ENCODE results near the gene LCLAT1. TPM values are rescaled to one million over a fixed set of nuclear protein-coding genes. Genes with fewer than 3 reads are reported as not detected.
A peak's percentile ranks its signal among the peaks of the same experiment; 100 is the strongest.

Gene LCLAT1
- polyA plus RNA-seq, 2 of the 4 experiments (the other 2 are of a cell fraction) = 19.5 to 71.0 TPM

DNA sequence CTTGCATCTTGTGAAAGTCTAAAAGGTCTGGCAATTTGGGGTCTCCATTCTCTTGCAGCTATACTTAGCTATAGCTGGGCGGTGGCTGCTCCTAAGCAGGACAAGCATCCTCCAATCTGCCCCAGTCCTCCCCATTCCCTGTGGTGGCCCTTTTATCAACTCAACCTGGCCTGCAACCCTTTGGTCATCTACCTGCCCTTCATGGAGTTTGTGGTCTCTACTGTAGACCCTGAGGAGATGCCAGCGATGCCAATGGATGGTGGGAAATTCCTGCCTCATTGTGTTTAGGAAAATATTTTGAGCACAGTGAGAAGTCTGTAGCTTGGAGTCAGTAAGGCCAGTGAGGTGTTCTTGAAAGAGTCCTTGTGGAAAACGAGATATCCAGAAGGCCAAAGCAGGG is 216.8 kb downstream of the LCLAT1 start:
- DNase-seq (ENCODE audit: low read depth in 1 of 2, low spot score in 1 of 2) (no peak), ATAC-seq (no peak), FAIRE-seq (no peak)
- no peak overlapping the region for H3K4me3 ChIP-seq
- POLR2A ChIA-PET = no interaction called here
- TF ChIP-seq, protein P1, sequence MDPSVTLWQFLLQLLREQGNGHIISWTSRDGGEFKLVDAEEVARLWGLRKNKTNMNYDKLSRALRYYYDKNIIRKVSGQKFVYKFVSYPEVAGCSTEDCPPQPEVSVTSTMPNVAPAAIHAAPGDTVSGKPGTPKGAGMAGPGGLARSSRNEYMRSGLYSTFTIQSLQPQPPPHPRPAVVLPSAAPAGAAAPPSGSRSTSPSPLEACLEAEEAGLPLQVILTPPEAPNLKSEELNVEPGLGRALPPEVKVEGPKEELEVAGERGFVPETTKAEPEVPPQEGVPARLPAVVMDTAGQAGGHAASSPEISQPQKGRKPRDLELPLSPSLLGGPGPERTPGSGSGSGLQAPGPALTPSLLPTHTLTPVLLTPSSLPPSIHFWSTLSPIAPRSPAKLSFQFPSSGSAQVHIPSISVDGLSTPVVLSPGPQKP (IDR thresholded peaks at IDR 0.05; ENCODE audit: low read depth, low read length) = no peak
- TF ChIP-seq SREBF2 (IDR thresholded peaks at IDR 0.05) = no peak
- TF ChIP-seq, protein P2, sequence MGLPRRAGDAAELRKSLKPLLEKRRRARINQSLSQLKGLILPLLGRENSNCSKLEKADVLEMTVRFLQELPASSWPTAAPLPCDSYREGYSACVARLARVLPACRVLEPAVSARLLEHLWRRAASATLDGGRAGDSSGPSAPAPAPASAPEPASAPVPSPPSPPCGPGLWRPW (IDR thresholded peaks at IDR 0.05) = no peak
- TF ChIP-seq, protein P3, sequence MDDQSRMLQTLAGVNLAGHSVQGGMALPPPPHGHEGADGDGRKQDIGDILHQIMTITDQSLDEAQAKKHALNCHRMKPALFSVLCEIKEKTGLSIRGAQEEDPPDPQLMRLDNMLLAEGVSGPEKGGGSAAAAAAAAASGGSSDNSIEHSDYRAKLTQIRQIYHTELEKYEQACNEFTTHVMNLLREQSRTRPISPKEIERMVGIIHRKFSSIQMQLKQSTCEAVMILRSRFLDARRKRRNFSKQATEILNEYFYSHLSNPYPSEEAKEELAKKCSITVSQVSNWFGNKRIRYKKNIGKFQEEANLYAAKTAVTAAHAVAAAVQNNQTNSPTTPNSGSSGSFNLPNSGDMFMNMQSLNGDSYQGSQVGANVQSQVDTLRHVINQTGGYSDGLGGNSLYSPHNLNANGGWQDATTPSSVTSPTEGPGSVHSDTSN (IDR thresholded peaks at IDR 0.05) = no peak
- no peak for TF ChIP-seq TFCP2L1 (CRISPR knock-in tag; IDR thresholded peaks at IDR 0.05)
- no peak for TF ChIP-seq MYC (IDR thresholded peaks at IDR 0.05; ENCODE audit: borderline replicate concordance, low read length)
- TF ChIP-seq NFE2L2 (conservative IDR thresholded peaks at IDR 0.05; ENCODE audit: low read length) = no peak
- no peak for TF ChIP-seq JUNB (IDR thresholded peaks at IDR 0.05)
- TF ChIP-seq RNF2 (IDR thresholded peaks at IDR 0.05; ENCODE audit: borderline replicate concordance, low read depth) = no peak
- no peak for TF ChIP-seq CBX8 (IDR thresholded peaks at IDR 0.05)
- TF ChIP-seq, protein P4, sequence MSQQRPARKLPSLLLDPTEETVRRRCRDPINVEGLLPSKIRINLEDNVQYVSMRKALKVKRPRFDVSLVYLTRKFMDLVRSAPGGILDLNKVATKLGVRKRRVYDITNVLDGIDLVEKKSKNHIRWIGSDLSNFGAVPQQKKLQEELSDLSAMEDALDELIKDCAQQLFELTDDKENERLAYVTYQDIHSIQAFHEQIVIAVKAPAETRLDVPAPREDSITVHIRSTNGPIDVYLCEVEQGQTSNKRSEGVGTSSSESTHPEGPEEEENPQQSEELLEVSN (IDR thresholded peaks at IDR 0.05; ENCODE audit: borderline replicate concordance, low read depth) = no peak
- TF ChIP-seq RCOR1 (IDR thresholded peaks at IDR 0.05; ENCODE audit: low read depth, low read length) = no peak
- no peak for TF ChIP-seq MAZ (IDR thresholded peaks at IDR 0.05; ENCODE audit: borderline replicate concordance, low read depth, low read length)
- TF ChIP-seq, protein P5, sequence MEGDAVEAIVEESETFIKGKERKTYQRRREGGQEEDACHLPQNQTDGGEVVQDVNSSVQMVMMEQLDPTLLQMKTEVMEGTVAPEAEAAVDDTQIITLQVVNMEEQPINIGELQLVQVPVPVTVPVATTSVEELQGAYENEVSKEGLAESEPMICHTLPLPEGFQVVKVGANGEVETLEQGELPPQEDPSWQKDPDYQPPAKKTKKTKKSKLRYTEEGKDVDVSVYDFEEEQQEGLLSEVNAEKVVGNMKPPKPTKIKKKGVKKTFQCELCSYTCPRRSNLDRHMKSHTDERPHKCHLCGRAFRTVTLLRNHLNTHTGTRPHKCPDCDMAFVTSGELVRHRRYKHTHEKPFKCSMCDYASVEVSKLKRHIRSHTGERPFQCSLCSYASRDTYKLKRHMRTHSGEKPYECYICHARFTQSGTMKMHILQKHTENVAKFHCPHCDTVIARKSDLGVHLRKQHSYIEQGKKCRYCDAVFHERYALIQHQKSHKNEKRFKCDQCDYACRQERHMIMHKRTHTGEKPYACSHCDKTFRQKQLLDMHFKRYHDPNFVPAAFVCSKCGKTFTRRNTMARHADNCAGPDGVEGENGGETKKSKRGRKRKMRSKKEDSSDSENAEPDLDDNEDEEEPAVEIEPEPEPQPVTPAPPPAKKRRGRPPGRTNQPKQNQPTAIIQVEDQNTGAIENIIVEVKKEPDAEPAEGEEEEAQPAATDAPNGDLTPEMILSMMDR (IDR thresholded peaks at IDR 0.05) = no peak
- TF ChIP-seq CHD2 (IDR thresholded peaks at IDR 0.05; ENCODE audit: low read length, partially characterized antibody) = no peak
- no peak for TF ChIP-seq ZC3H11A (IDR thresholded peaks at IDR 0.05)
- no peak for TF ChIP-seq POLR2AphosphoS2 (conservative IDR thresholded peaks at IDR 0.05; ENCODE audit: low read length)
- no peak for TF ChIP-seq PHF8 (IDR thresholded peaks at IDR 0.05; ENCODE audit: borderline replicate concordance, low read depth)
- H3K9me3 ChIP-seq = peaks cover 28% of the 10 kb centered on the region
- H3K27ac ChIP-seq = peak overlapping the region; percentile 77 to 89
- WGBS (ENCODE audit: missing lambda C conversion rate) = 75% methylated on average over 3 of the region's 3 CpGs
- CTCF ChIA-PET = interaction anchor here (1.1 to 1.3 kb wide), 2 partner anchors 28 to 516 kb away, joined by 3 read pairs; no protein-coding TSS in a partner anchor
- no peak overlapping the region for H3K4me2 ChIP-seq
- peaks cover 43% of the 10 kb centered on the region for H3K4me1 ChIP-seq

DNA sequence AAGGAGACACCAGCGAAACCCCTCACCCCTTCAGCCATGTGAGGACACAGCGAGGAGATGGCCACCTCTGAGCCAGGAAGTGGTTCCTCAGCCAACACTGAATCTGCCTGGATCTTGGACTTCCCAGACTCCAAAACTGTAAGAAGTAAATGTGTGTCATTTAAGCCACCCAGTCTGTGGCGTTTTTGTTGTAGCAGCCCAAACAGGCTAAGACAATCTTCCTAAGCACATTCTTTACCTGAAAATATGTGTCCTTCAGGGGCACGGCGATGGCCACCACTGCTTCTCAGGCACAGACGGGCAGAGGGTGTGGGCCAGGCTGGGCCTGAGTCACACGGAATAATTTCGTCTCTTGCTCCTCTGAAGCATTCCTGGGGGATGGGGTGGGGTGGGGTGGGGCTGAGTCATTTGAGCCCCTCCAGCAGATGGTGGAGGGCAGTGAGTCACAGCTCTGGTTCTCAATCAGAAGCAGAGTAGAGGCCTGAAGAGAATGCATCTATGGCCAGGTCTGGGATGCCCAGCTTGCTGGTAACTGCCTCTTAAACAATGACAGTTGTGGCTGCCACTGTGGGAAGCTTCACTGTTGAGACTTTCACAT is 217.8 kb downstream of the LCLAT1 start:
- WGBS (ENCODE audit: missing lambda C conversion rate) = 11% methylated on average over 8 of the region's 8 CpGs
- CTCF ChIA-PET = interaction anchor here (0.7 to 2.4 kb wide), 8 partner anchors 11 to 517 kb away, joined by 3 to 9 read pairs (median 4); no protein-coding TSS in a partner anchor
- TF ChIP-seq HOXB13 (CRISPR knock-in tag; IDR thresholded peaks at IDR 0.05; ENCODE audit: low read depth) (peak; percentile 56; the same call in 1 of the 2 replicates), EP300 (IDR thresholded peaks at IDR 0.05) (peak; percentile 47; a peak in 2 of 5 replicates), GATA3 (IDR thresholded peaks at IDR 0.05; ENCODE audit: borderline replicate concordance) (no peak; the same call in 1 of the 2 replicates), RARB (CRISPR knock-in tag; IDR thresholded peaks at IDR 0.05) (no peak), TP53 (CRISPR knock-in tag; IDR thresholded peaks at IDR 0.05) (no peak), RAD21 (conservative IDR thresholded peaks at IDR 0.05 in 1 of 2, IDR thresholded peaks at IDR 0.05 in 1 of 2) (0 out of 5 replicates have a peak, but pooled peaks of 1 of the 2 experiments have one; percentile 37), TFCP2L1 (CRISPR knock-in tag; IDR thresholded peaks at IDR 0.05) (no peak), FOXS1 (CRISPR knock-in tag; IDR thresholded peaks at IDR 0.05) (peak; percentile 58; the same call in 1 of the 2 replicates), POLR2AphosphoS2 (conservative IDR thresholded peaks at IDR 0.05; ENCODE audit: low read length) (no peak), NFE2L2 (conservative IDR thresholded peaks at IDR 0.05; ENCODE audit: low read length) (no peak), CEBPB (IDR thresholded peaks at IDR 0.05) (no peak)
- TF ChIP-seq, protein P6, sequence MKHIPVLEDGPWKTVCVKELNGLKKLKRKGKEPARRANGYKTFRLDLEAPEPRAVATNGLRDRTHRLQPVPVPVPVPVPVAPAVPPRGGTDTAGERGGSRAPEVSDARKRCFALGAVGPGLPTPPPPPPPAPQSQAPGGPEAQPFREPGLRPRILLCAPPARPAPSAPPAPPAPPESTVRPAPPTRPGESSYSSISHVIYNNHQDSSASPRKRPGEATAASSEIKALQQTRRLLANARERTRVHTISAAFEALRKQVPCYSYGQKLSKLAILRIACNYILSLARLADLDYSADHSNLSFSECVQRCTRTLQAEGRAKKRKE (CRISPR knock-in tag; IDR thresholded peaks at IDR 0.05; ENCODE audit: low read depth) = peak; percentile 38; the same call in 1 of the 2 replicates
- TF ChIP-seq, protein P7, sequence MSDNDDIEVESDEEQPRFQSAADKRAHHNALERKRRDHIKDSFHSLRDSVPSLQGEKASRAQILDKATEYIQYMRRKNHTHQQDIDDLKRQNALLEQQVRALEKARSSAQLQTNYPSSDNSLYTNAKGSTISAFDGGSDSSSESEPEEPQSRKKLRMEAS (IDR thresholded peaks at IDR 0.05) = peak; percentile 60
- TF ChIP-seq, protein P8, sequence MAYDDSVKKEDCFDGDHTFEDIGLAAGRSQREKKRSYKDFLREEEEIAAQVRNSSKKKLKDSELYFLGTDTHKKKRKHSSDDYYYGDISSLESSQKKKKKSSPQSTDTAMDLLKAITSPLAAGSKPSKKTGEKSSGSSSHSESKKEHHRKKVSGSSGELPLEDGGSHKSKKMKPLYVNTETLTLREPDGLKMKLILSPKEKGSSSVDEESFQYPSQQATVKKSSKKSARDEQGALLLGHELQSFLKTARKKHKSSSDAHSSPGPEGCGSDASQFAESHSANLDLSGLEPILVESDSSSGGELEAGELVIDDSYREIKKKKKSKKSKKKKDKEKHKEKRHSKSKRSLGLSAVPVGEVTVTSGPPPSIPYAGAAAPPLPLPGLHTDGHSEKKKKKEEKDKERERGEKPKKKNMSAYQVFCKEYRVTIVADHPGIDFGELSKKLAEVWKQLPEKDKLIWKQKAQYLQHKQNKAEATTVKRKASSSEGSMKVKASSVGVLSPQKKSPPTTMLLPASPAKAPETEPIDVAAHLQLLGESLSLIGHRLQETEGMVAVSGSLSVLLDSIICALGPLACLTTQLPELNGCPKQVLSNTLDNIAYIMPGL (CRISPR knock-in tag; IDR thresholded peaks at IDR 0.05; ENCODE audit: borderline replicate concordance) = no peak

More for the DNA sequence above, 217.8 kb downstream of the LCLAT1 start:
- peak; percentile 81 to 83 for ATAC-seq
- H3K9me3 ChIP-seq = peaks cover 38% of the 10 kb centered on the region
- DNase-seq (ENCODE audit: low read depth in 1 of 2, low spot score in 1 of 2) = peak; percentile 74 to 91
- peak overlapping the region; percentile 77 to 89 for H3K27ac ChIP-seq
- FAIRE-seq = no peak
- peak overlapping the region; percentile 61 for H3K4me2 ChIP-seq
- H3K4me1 ChIP-seq = peaks cover 43% of the 10 kb centered on the region
- no peak overlapping the region for H3K4me3 ChIP-seq
- POLR2A ChIA-PET = no interaction called here
